ENCODE results near the gene CNTFR. TPM values are rescaled to one million over a fixed set of nuclear protein-coding genes. Genes with fewer than 3 reads are reported as not detected.
A peak's percentile ranks its signal among the peaks of the same experiment; 100 is the strongest.

CNTFR gene
- total RNA-seq, 2 donors from 2014 or later: not detected

DNA sequence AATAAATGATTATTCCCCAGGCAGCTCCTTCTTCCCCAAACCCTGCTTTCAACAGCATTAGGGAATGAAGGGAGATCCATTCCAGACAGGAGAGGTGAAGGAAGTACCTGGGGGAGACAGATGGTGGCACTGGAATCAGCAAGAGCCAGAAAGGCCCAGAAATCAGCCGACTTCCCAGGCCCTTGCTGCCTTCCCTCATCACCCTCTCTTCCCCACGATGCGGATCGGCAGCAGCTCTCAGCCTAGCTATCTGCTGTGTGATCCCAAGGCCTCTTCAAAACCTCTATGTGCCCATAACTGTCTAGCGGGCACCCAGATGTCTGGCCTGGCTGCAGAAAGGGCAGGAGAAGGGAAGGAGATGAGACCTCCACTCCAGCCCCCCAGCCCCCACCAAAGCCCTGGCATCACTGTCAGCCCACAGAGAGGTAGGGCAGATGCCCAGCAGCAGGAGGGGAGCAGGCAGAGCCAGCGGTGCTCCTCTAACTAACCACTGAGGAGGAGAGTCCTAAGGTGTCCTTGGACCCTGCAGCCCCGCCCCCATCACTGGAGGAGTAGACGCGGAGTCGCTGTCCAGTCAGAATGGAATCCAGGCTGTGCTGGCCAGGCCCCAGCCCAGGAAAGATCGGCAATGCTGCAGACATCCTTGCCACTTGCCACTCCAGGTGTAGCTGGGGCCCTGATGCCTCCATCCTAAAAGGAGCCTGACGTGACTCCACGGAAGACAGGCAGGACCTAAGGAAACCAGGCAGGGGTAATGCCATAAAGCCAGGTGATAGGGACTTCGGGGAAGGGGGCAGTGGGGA, 12.7 kb downstream of the CNTFR start:
- Mint-ChIP-seq H3K4me3 (peak overlapping the region; percentile 53), H3K27ac (no peak overlapping the region), H3K4me1 (ENCODE audit: low read depth in 2 of 2) (peaks cover 5 to 6% of the 10 kb centered on the region in 2 donors), H3K9me3 (no peaks in the 10 kb centered on the region), H3K27me3 (peaks cover 43 to 63% of the 10 kb centered on the region in 2 donors), H3K36me3 (no peaks in the 10 kb centered on the region)
- DNase-seq (ENCODE audit: low spot score): no peak
- ATAC-seq: no peak

DNA sequence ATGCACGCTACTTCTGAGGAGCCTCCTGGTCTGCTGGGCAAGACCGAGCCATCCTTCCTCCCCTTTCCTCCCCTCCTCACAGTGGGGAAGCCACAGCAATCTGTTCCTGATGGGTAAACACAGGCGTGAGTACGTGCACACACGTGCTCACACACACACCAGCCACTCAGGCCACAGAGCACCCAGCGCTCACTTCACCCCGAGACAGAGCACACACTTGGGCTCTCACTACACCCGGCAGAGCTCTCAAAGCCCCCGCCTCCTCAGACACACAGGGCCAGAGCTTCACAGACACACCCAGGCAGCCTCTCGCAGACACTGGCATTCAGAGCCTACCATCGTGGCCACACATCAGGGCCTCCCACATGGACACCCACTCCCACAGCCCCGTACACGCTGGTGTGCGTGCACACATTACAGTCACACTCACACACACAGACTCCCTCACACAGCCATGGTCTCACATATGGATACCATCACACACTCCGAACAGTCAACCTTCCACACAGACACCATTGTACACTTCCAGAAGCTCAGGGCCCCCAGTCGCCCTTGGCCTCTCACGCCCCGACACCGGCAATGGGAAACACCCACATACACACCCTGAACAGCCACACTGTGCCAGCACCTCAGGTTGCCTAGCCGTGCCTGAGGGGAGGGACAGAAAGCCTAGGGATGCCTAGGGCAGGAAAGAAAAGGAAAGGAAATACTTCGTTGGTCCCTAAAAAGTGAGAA, 13.5 kb downstream of the CNTFR start:
- no peak overlapping the region for H3K4me3 Mint-ChIP-seq
- H3K27ac Mint-ChIP-seq: no peak overlapping the region
- ATAC-seq (peak in 1 of 2 donors; percentile 2), DNase-seq (ENCODE audit: low spot score) (no peak)
- no peaks in the 10 kb centered on the region for H3K9me3 Mint-ChIP-seq
- no peaks in the 10 kb centered on the region for H3K36me3 Mint-ChIP-seq
- peaks cover 5 to 6% of the 10 kb centered on the region in 2 donors for H3K4me1 Mint-ChIP-seq (ENCODE audit: low read depth in 2 of 2)
- H3K27me3 Mint-ChIP-seq: peaks cover 42 to 56% of the 10 kb centered on the region in 2 donors

DNA sequence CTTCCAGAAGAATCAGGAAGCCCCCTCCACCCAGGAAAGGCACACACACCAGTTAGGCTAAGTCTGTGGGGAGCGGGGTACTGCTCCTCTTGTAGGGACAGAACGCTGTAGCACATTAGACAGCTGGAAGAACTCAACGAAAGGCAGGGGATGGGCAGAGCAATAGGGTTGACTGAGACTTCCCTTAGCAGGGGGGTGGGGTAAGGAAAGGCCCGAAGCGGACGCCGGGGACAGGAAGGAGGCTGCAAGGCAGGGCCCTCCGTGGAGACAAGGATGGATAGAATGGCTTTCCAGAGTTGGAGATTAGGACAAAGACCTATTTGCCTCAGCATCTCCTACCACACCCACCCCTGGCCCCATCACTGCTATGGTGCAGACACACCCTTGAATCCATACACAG, 14.3 kb downstream of the CNTFR start:
- Mint-ChIP-seq H3K9me3 (no peaks in the 10 kb centered on the region), H3K27ac (no peak overlapping the region), H3K4me1 (ENCODE audit: low read depth in 2 of 2) (peaks cover 5 to 6% of the 10 kb centered on the region in 2 donors), H3K36me3 (no peaks in the 10 kb centered on the region), H3K27me3 (peaks cover 34 to 49% of the 10 kb centered on the region in 2 donors), H3K4me3 (no peak overlapping the region)
- ATAC-seq (no peak), DNase-seq (ENCODE audit: low spot score) (no peak)

DNA sequence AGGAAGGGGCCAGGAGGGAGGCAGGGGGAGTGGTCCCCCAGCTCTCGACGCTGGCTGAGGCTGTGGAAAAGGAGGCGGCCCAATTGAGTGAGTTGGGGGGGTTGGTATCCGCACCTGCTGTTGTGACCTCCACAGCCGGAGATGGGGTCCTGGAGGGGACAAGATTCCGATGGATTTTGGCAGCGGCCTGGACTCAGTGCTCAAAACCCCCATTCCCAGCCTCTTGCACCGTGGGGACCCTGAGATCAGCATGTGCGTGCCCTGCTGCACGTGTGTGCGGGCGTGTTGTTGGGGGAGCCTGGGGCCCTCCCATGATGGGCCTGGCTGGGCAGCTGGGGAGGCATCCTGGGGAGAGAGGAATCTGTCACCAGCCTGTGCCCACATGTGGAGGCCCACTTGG, 15.0 kb downstream of the CNTFR start:
- peaks cover 29 to 49% of the 10 kb centered on the region in 2 donors for H3K27me3 Mint-ChIP-seq
- H3K27ac Mint-ChIP-seq: no peak overlapping the region
- H3K9me3 Mint-ChIP-seq: no peaks in the 10 kb centered on the region
- ATAC-seq (no peak), DNase-seq (ENCODE audit: low spot score) (no peak)
- H3K4me3 Mint-ChIP-seq: no peak overlapping the region
- peaks cover 5 to 6% of the 10 kb centered on the region in 2 donors for H3K4me1 Mint-ChIP-seq (ENCODE audit: low read depth in 2 of 2)
- no peaks in the 10 kb centered on the region for H3K36me3 Mint-ChIP-seq

DNA sequence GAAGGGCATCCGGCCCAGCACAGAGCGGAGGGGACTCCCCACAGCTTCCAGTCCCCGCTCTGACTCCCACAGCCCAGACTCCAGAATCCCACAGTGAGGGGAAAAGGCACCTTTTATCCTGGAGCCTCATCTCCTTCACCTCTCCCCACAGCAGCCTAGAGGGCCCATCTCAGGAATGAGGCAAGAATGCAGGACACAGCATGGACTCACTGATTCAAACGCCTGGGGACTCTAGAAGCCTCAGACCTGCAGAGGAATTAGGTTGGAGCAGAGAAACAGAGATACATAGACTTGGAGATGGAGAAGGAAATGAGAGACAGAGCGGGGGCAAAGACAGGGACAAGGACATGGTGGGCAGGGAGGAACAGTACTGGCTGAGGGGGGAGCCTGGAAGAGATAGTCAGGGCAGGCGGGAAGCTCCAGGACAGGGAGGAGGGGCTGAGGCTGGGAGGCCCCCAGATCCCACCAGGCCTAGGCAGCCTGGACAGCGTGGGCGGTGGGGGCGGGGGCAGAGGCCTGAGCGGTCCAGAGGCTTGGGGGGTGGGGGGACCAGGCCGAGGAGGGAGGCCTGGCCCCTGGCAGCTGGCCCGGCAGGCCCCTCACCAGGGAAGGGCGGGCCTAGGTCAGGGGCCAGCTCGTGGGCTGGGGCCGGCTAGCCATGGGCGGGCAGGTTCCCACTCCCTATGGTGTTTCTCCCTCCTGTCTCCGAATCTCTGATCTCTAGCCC, 15.8 kb downstream of the CNTFR start:
- H3K4me1 Mint-ChIP-seq (ENCODE audit: low read depth in 2 of 2): peaks cover 5 to 6% of the 10 kb centered on the region in 2 donors
- no peak for ATAC-seq
- H3K9me3 Mint-ChIP-seq: no peaks in the 10 kb centered on the region
- DNase-seq (ENCODE audit: low spot score): no peak
- H3K36me3 Mint-ChIP-seq: no peaks in the 10 kb centered on the region
- H3K27ac Mint-ChIP-seq: no peak overlapping the region
- H3K4me3 Mint-ChIP-seq: no peak overlapping the region
- H3K27me3 Mint-ChIP-seq: peaks cover 23 to 42% of the 10 kb centered on the region in 2 donors

DNA sequence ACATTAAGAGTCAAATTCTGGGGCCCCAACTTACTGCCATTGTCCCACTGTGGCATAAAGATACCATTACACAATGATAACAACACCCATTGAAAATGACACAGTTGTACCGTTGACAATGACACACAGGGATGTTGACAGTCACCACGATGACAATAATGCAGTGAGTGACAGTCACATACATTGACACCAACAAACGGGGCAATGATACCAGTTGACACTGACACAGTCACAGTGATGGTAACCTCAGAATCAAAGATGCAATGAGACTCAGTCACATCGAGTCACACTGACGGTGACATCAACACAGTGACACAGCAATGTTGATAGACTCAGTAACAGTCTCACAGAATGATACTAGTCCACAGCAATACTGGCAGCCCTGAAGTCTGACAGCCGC, 16.9 kb downstream of the CNTFR start:
- no peaks in the 10 kb centered on the region for H3K36me3 Mint-ChIP-seq
- H3K4me1 Mint-ChIP-seq (ENCODE audit: low read depth in 2 of 2): peaks cover 5 to 6% of the 10 kb centered on the region in 2 donors
- no peaks in the 10 kb centered on the region for H3K9me3 Mint-ChIP-seq
- H3K27me3 Mint-ChIP-seq: peaks cover 26 to 47% of the 10 kb centered on the region in 2 donors
- H3K4me3 Mint-ChIP-seq: no peak overlapping the region
- no peak overlapping the region for H3K27ac Mint-ChIP-seq
- DNase-seq (ENCODE audit: low spot score) (no peak), ATAC-seq (no peak)

DNA sequence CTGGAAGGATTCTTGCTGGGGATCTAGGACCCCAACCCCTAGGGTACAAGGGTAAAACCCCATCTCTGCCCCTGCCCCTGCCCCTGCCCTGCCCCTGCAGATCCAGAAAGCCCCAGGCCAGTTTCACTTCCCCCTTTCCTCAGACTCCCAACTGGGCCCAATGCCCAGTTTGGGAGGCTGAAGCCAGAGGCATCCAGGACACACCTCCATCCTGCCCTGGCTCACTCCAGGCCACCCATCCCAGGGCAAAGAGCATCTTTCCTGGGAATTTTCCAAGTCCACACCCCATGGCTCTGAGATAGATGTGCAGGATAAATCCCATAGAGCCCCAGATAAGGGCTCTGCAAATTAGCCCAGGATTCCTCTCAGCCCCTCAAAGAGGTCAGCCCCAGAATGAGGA, 17.4 kb downstream of the CNTFR start:
- Mint-ChIP-seq H3K27me3 (peaks cover 24 to 47% of the 10 kb centered on the region in 2 donors), H3K27ac (no peak overlapping the region), H3K4me1 (ENCODE audit: low read depth in 2 of 2) (peaks cover under 1% of the 10 kb centered on the region in 2 donors), H3K9me3 (no peaks in the 10 kb centered on the region), H3K36me3 (no peaks in the 10 kb centered on the region), H3K4me3 (no peak overlapping the region)
- no peak for ATAC-seq
- DNase-seq (ENCODE audit: low spot score): no peak

DNA sequence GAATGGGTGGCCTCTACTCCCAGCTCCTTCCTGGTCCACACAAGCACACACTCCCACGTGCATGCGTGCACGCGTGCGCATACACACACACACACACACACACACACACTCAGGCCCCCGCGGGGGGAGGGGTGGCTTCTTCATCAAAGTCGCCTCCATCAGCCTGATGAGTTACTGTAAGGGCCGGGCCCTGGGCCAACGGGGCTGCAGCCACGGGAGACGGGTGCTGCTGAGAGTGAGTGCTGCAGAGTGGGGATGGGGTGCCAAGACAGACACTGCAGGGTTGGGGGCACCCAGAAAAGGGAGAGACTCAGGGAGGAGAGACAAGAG, 18.1 kb downstream of the CNTFR start:
- no peak for DNase-seq (ENCODE audit: low spot score)
- Mint-ChIP-seq H3K4me3 (no peak overlapping the region), H3K27ac (no peak overlapping the region), H3K27me3 (peaks cover 27 to 48% of the 10 kb centered on the region in 2 donors), H3K4me1 (ENCODE audit: low read depth in 2 of 2) (no peaks in the 10 kb centered on the region), H3K36me3 (no peaks in the 10 kb centered on the region), H3K9me3 (no peaks in the 10 kb centered on the region)
- ATAC-seq: no peak

DNA sequence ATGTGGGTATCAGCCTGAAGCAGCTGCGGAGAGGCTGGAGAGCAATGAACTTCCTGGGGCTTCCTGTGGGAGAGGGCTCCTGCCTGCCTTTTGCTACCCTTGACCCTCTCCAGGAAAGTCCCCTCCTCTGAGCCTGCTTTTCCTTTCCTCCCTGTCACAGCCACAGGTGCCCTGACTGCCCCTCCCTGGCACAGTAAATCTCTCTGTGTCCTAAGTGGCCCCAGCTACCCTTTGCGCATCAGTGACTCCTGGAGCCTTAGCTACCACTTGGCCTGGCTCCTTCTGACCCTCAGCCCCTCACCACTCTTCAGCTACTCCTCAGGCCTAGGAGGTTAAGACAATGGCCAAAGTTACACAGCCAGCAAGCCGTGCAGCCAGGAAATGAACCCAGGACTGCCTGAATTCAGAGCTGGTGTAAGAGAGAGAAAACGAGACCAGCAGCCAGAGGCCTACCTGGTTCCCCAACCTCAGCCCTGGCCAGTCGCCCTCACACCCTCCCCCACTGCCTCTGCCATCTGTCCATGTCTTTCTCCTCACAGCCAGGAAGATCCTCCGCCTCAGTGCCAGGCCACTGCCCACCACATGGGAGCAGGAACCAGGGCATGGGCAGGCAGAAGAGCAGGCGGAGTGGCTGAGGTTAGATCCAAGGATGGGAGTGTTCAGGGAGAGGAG, 18.6 kb downstream of the CNTFR start:
- H3K4me1 Mint-ChIP-seq (ENCODE audit: low read depth in 2 of 2): no peaks in the 10 kb centered on the region
- no peaks in the 10 kb centered on the region for H3K9me3 Mint-ChIP-seq
- ATAC-seq (no peak), DNase-seq (ENCODE audit: low spot score) (no peak)
- no peaks in the 10 kb centered on the region for H3K36me3 Mint-ChIP-seq
- peaks cover 22 to 44% of the 10 kb centered on the region in 2 donors for H3K27me3 Mint-ChIP-seq
- no peak overlapping the region for H3K4me3 Mint-ChIP-seq
- H3K27ac Mint-ChIP-seq: no peak overlapping the region

DNA sequence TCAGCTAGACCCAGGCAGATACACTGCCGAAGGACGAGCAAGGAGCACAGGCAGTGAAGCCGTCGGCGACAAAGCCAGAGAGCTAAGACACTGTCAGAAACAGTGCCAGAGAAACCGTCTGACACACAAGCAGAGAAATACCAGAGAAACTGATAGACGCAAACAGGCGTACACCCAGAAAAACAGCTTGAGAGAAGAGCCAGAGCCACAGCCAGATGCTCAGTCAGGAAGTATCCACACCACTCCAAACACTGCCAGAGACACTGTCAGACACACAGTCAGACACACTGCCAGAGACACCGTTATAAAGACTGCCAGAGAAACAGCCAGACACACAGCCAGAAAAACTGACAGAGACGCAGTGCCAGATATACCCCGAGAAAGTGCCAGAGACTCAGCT, 19.1 kb downstream of the CNTFR start:
- DNase-seq (ENCODE audit: low spot score): no peak
- no peak overlapping the region for H3K4me3 Mint-ChIP-seq
- no peaks in the 10 kb centered on the region for H3K36me3 Mint-ChIP-seq
- no peak for ATAC-seq
- H3K9me3 Mint-ChIP-seq: no peaks in the 10 kb centered on the region
- no peak overlapping the region for H3K27ac Mint-ChIP-seq
- H3K27me3 Mint-ChIP-seq: peaks cover 19 to 41% of the 10 kb centered on the region in 2 donors
- H3K4me1 Mint-ChIP-seq (ENCODE audit: low read depth in 2 of 2): no peaks in the 10 kb centered on the region

DNA sequence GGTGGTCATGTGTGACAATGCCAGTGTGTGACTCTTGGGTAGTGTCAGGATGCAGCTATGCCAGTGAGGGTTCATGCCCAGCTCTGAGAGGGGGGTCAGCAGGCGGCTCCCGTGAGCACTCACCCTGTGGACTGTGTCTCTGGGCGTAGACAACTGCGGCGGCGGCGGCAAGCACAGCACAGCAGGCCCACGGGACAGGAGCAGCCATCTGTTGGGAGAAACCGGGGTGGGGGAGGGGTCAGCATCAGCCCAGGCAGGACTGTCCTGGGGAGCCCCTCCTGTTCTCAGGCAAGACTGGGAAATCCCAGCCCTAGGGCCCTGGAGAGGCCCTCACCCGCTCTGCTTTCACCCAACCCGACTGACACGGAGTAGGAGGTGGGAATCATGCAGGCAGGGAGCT, 20.8 kb downstream of the CNTFR start:
- peaks cover 25 to 44% of the 10 kb centered on the region in 2 donors for H3K27me3 Mint-ChIP-seq
- H3K36me3 Mint-ChIP-seq: no peaks in the 10 kb centered on the region
- no peaks in the 10 kb centered on the region for H3K9me3 Mint-ChIP-seq
- H3K4me1 Mint-ChIP-seq (ENCODE audit: low read depth in 2 of 2): no peaks in the 10 kb centered on the region
- H3K4me3 Mint-ChIP-seq: no peak overlapping the region
- no peak overlapping the region for H3K27ac Mint-ChIP-seq
- DNase-seq (ENCODE audit: low spot score) (no peak), ATAC-seq (no peak)

DNA sequence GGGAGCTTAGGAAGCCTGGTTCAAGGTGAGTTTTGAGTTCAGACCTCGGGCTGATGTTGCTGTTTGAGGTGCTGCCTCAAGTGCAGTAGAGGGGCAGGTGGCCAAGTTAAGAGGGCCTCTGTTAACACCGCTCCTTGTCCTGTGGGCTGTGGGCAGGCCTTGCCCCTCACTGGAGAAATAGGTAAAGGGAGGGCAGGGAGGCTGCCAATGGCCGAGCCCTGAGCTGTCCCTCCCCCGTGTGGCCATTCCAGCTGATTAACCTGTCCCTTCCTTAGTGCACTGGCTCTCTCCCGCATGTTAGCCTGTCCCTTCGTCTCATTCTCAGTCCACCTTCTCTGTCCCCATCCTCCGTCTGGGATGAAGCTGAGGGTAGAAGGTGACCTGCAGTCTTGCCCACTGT, 21.4 kb downstream of the CNTFR start:
- Mint-ChIP-seq H3K9me3 (no peaks in the 10 kb centered on the region), H3K27me3 (peaks cover 27 to 45% of the 10 kb centered on the region in 2 donors), H3K27ac (no peak overlapping the region), H3K4me3 (no peak overlapping the region), H3K4me1 (ENCODE audit: low read depth in 2 of 2) (no peaks in the 10 kb centered on the region), H3K36me3 (no peaks in the 10 kb centered on the region)
- DNase-seq (ENCODE audit: low spot score) (no peak), ATAC-seq (no peak)

DNA sequence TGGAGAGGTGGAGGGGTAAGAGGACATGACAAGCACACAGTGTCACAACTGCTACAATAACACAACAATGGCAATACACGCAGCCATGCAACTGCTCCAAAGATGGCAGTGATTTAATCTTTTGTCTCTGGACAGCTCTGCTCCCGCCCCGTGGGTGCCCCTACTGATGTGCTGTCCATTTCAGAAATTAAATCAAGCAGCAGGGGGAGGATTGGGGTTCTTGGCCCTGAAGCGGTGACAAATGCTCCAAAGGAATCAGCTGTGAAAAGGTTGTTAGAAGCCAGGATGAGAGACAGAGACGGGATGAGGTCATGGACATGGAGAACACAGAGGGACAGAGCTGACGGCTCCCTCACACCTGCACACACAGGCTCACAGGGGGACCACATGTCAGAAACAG, 22.6 kb downstream of the CNTFR start:
- no peak for DNase-seq (ENCODE audit: low spot score)
- Mint-ChIP-seq H3K4me1 (ENCODE audit: low read depth in 2 of 2) (no peaks in the 10 kb centered on the region), H3K27me3 (peaks cover 27 to 48% of the 10 kb centered on the region in 2 donors), H3K4me3 (no peak overlapping the region), H3K36me3 (no peaks in the 10 kb centered on the region), H3K27ac (no peak overlapping the region), H3K9me3 (no peaks in the 10 kb centered on the region)
- ATAC-seq: no peak

Measured in natural killer cell treated with Interleukin-12 subunit alpha and Interleukin-12 subunit beta and Interleukin-15 and Interleukin-18, amount 100 ng/mL, for 72 hours (primary cell).